Measurements from ENCODE around the gene FDXR. TPM values are rescaled to one million over a fixed set of nuclear protein-coding genes. Genes with fewer than 3 reads are reported as not detected.
A peak's percentile ranks its signal among the peaks of the same experiment; 100 is the strongest.

FDXR gene
- total RNA-seq, 1 donor from 2014 or later, result 5.5 TPM

DNA sequence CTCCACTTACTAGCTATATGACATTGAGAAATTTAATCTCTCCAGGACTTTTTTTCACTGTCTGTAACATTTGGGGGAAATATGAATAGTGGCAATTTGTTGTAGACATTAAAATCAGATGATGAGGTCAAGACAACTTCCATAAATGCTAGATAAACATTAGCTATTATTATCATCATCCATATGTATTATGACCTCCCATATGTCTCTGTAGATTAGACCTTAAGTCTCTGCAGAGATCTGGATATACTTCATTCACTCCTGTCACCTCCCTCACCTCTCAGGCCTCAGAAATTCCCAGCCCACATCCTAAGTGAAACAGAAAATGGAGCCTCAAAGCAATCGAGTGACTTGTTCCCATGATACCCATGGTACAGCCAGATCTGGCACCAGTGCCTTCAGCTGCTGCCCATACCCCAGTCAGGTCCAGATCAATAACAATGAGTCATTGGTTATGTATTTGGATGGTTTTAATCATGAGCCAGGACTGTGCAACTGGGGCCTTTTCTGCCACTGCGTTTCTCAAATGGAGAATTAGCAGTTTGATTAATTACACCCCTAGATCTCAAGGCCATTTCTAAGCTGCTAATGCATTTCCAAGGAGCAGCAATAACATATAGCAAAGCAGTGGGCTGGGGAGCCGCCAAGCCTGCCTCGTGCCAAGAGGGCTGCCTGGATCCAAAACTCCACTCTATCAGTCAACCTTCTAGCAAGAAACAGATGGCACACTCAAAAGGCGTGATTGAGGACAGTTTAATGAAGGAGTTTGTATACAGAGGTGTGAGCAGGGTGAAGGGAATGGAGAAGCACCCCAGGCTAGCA lies 2.6 kb upstream of the FDXR start:
- intact Hi-C loops (cut with micrococcal nuclease), result no loop called here
- H3K36me3 Mint-ChIP-seq (ENCODE audit: low read depth), result no peaks in the 10 kb centered on the region
- H3K4me3 Mint-ChIP-seq, result no peak overlapping the region
- DNase-seq, result no peak
- H3K9me3 Mint-ChIP-seq, result no peaks in the 10 kb centered on the region
- H3K4me1 Mint-ChIP-seq, result peaks cover 22% of the 10 kb centered on the region
- TF ChIP-seq, protein P1, sequence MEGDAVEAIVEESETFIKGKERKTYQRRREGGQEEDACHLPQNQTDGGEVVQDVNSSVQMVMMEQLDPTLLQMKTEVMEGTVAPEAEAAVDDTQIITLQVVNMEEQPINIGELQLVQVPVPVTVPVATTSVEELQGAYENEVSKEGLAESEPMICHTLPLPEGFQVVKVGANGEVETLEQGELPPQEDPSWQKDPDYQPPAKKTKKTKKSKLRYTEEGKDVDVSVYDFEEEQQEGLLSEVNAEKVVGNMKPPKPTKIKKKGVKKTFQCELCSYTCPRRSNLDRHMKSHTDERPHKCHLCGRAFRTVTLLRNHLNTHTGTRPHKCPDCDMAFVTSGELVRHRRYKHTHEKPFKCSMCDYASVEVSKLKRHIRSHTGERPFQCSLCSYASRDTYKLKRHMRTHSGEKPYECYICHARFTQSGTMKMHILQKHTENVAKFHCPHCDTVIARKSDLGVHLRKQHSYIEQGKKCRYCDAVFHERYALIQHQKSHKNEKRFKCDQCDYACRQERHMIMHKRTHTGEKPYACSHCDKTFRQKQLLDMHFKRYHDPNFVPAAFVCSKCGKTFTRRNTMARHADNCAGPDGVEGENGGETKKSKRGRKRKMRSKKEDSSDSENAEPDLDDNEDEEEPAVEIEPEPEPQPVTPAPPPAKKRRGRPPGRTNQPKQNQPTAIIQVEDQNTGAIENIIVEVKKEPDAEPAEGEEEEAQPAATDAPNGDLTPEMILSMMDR (IDR thresholded peaks at IDR 0.05), result no peak
- peaks cover 4% of the 10 kb centered on the region for H3K27me3 Mint-ChIP-seq
- POLR2A ChIA-PET, result no interaction called here
- CTCF ChIA-PET, result no interaction called here
- no peak for ATAC-seq (ENCODE audit: low read depth)
- no peak overlapping the region for H3K27ac Mint-ChIP-seq

DNA sequence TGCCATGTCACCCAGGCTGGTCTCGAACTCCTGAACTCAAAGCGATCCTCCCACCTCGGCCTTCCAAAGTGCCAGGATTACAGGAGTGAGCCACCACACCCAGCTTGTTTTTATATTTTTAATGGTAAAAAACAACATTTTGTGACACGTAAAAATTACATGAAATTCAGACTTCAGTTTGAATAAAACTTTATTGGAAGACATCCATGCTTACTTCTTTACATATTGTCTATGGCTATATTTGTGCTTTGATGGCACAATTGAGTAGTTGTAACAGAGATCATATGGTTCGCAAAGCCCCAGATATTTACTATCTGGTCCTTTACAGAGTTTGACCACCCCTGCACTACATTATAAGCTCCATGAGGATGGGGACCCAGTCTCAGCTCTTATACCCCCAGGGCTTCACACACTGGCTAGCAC lies 1.8 kb upstream of the FDXR start:
- DNase-seq (no peak), ATAC-seq (ENCODE audit: low read depth) (no peak)
- no peaks in the 10 kb centered on the region for H3K9me3 Mint-ChIP-seq
- no peak overlapping the region for H3K4me3 Mint-ChIP-seq
- TF ChIP-seq, protein P1 (IDR thresholded peaks at IDR 0.05), result no peak
- ChIA-PET POLR2A (interaction anchor here (1.2 kb wide), 1 partner anchor 138 kb away, joined by 3 read pairs; the partner anchor contains the start of gene MRPL58), CTCF (no interaction called here)
- H3K36me3 Mint-ChIP-seq (ENCODE audit: low read depth), result no peaks in the 10 kb centered on the region
- no peak overlapping the region for H3K27ac Mint-ChIP-seq
- peaks cover under 1% of the 10 kb centered on the region for H3K27me3 Mint-ChIP-seq
- H3K4me1 Mint-ChIP-seq, result peaks cover 22% of the 10 kb centered on the region
- intact Hi-C loops (cut with micrococcal nuclease), result loop anchor here (5.0 kb wide), 1 partner anchor 662 kb away; the partner anchor contains the start of gene TTYH2

DNA sequence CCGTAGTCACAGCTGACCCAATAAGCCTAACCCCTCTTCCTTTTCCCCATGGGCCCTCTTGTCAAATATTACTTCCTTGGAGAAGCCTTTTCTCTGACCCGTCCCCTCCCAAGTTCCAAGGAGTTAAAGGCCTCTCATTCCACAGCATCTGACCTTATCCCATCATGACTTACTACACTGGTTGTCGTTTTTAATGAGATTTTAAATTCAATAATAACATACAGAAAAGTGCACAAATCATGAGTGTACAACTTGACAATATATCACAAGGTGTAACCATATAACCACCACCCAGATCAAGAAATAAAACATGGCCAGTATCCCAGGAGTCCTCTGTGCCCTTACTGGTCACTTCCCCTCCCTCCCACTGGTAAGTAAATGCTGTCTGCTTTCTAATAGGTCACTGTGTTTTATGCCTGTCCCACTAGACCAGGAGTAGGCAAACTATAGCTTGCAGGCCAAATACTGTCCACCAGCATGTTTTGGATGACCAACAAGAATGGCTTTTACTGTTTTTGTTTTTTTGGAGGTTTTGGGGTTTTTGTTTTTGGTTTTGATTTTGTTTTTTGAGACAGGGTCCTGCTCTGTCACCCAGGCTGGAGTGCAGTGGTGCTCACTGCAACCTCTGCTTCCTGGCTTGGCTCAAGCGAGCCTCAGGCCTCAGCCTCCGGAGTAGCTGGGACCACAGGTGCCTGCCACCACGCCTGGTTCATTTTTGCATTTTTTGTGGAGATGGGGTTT lies 1.2 kb upstream of the FDXR start:
- peaks cover 22% of the 10 kb centered on the region for H3K4me1 Mint-ChIP-seq
- intact Hi-C loops (cut with micrococcal nuclease), result loop anchor here (1.0 to 5.0 kb wide), 6 partner anchors 126 to 662 kb away; partner anchors contain the start of genes ATP5PD, KCTD2, LLGL2 and NHERF1
- no peaks in the 10 kb centered on the region for H3K27me3 Mint-ChIP-seq
- CTCF ChIA-PET, result interaction anchor here (1.0 to 1.6 kb wide), 2 partner anchors 9 to 103 kb away, joined by 4 to 5 read pairs; no protein-coding TSS in a partner anchor
- DNase-seq (no peak), ATAC-seq (ENCODE audit: low read depth) (no peak)
- no peaks in the 10 kb centered on the region for H3K9me3 Mint-ChIP-seq
- POLR2A ChIA-PET, result interaction anchor here (0.6 to 2.1 kb wide), 16 partner anchors 12 to 415 kb away, joined by 3 to 28 read pairs (median 7); partner anchors contain the start of genes KCTD2, MIF4GD, MRPL58 and NAT9
- H3K36me3 Mint-ChIP-seq (ENCODE audit: low read depth), result no peaks in the 10 kb centered on the region
- H3K4me3 Mint-ChIP-seq, result peak overlapping the region; percentile 94
- H3K27ac Mint-ChIP-seq, result peak overlapping the region; percentile 94
- TF ChIP-seq, protein P1 (IDR thresholded peaks at IDR 0.05), result no peak

DNA sequence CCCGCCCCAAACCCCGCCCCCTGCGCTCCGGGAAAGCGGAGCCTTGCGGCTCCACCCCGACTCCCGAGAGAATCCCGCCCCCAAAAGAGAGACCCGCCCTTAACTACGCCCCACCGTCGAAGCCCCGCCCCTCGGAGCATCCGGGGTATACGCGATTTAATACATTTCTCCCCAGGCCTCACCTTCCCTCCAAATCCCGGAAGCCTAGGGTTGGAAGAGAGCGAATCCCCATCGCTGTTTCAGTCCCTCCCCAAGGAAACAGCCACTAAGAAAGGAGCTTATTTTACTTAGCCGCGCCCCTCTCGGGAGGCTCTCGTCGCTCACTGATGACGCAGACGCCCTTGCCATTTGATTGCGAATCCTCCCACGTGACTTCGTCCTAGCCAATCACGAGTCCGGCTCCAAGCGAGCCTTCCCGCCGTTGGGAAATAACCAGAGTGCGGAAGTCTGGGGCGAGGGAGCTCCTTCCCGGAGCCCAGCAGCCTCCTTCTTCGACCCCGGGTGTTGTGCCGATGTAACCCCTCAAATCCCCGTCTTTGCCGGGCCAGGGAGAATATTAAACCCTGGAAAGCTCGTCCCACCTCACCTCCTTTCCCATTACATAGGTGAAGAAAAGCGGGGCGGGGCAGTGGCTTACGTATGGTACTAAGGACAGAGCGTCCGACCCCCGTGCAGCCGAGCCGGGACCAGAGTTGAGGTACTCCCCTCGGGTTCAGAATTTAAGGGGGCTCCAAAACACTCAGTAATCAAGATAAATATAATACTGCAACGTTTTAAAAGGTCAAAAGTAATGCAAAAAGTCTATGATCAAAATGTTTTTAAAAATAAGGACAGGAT lies 461 bp upstream of the FDXR start:
- H3K27ac Mint-ChIP-seq, result peak overlapping the region; percentile 94
- H3K4me3 Mint-ChIP-seq, result peak overlapping the region; percentile 94
- H3K4me1 Mint-ChIP-seq, result peaks cover 22% of the 10 kb centered on the region
- ChIA-PET POLR2A (interaction anchor here (0.6 to 2.1 kb wide), 27 partner anchors 11 to 1638 kb away, joined by 3 to 28 read pairs (median 5); partner anchors contain the start of genes KCTD2, MIF4GD, MRPL58 and NAT9), CTCF (interaction anchor here (0.9 to 2.1 kb wide), 7 partner anchors 8 to 216 kb away, joined by 3 to 8 read pairs (median 4); no protein-coding TSS in a partner anchor)
- no peaks in the 10 kb centered on the region for H3K9me3 Mint-ChIP-seq
- peak; percentile 93 for ATAC-seq (ENCODE audit: low read depth)
- peak; percentile 94 for DNase-seq
- intact Hi-C loops (cut with micrococcal nuclease), result loop anchor here (1.0 to 5.0 kb wide), 6 partner anchors 125 to 661 kb away; partner anchors contain the start of genes ATP5PD, KCTD2, LLGL2 and NHERF1
- TF ChIP-seq, protein P1 (IDR thresholded peaks at IDR 0.05), result no peak
- H3K27me3 Mint-ChIP-seq, result no peaks in the 10 kb centered on the region
- no peaks in the 10 kb centered on the region for H3K36me3 Mint-ChIP-seq (ENCODE audit: low read depth)

Data from activated B cell treated with CpG ODN at 0.5 μM for 24 hours (primary cell).